ENCODE data around the gene SINHCAF. TPM values are rescaled to one million over a fixed set of nuclear protein-coding genes. Genes with fewer than 3 reads are reported as not detected.
A peak's percentile ranks its signal among the peaks of the same experiment; 100 is the strongest.
"Not testable (repeated sequence)": the region's sequence is repeated elsewhere in the genome, so short reads cannot be mapped to it uniquely, and the experiment has no call there.

Gene SINHCAF, protein sequence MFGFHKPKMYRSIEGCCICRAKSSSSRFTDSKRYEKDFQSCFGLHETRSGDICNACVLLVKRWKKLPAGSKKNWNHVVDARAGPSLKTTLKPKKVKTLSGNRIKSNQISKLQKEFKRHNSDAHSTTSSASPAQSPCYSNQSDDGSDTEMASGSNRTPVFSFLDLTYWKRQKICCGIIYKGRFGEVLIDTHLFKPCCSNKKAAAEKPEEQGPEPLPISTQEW
- 41.9 and 51.8 TPM in 2 replicates for total RNA-seq (2014; rRNA removed; shearing (Covaris generic))
- polyA plus RNA-seq (2015; cell fraction: cytosol; rRNA removed), result 87.8 and 97.6 TPM in 2 replicates
- 67.8 and 70.6 TPM in 2 replicates for polyA plus RNA-seq (2015; cell fraction: nucleus; rRNA removed)

GRCh38 chr12:31325877-31326631 is at the start of gene SINHCAF:
TSS of gene SINHCAF (minus strand) at chr12:31326150. CDS start at chr12:31298204, 27,946 bp downstream.
- peak; percentile 98 for DNase-seq (ENCODE audit: low read depth)

GRCh38 chr12:31375422-31375821 is 49.5 kb upstream of the SINHCAF start:
- not testable (repeated sequence) for DNase-seq (ENCODE audit: low read depth)

GRCh38 chr12:31371256-31371620 is 45.3 kb upstream of the SINHCAF start:
- no peak for DNase-seq (ENCODE audit: low read depth)

DNA sequence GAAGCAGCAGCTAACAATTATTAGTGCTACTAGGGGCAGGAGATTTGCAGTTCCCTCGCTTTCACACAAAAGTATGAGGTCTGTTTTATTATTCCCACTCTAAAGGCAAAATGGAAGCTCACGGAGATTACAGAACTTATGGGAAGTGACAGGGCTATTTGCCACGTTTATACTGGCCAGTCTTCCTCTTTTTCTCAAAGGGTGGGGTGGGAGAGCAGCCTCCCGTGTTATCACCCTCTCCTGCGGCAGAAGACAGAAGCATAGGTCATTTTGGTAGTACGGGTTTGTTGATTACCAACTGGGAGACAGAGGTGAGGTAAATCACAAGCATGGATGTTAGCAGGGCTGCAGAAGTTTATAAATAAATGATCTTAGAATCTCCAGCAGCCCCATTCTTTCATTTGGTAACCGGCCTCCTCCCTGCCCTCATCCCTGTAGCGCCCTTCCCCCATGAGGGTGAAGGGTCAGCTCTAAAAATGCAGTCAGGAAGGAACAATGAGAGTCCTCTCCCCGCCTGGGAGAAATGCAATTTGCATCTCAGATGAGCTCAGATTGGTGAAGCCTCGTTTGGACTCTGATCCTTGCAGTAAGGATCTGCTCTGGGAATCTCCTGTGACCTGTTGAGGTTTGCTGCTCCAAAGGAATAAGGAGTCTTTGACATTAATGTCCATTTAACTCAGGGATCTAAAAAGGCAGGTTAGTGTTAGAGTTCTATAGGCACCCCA is 44.7 kb upstream of the SINHCAF start:
- DNase-seq (ENCODE audit: low read depth), result no peak

DNA sequence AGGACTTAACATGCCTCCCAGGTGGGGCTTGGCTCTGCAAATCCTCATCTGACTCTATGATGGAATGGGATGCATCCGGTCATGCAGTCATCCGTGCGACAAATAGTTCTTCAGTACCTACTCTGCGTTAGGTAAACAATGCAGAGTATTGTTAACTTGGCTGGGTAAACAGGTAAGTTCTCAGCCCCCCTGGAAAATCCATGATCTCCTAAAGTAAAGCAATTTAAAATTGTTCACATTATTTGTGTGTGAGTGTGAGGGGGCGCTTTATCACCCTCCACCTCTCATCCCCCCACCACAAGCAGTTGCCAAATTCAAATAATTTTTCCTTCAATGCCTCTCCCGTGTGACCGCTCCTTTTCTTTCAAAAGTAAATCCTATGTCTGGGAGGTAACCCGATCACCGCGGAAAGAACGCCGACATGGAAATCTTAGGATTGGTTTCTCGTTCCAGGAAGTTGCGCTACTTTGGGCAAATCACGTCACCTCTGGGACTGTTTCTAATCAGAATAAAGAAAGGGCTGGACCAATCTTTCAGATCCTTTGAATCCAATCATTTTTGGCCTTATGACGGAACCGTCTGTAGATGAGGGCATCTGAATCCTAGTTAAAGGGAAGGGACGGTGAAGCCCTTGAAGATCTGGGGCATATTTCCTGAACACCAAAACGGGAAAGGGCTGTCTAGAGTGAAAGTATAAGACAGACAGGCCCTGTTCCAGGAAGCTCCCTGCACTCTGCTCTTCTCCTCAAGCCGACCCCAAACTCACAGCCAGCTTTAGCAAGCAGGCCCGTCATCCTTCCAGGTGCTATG is 44.0 kb upstream of the SINHCAF start:
- DNase-seq (ENCODE audit: low read depth), result no peak

GRCh38 chr12:31368666-31369361 is 42.9 kb upstream of the SINHCAF start:
- DNase-seq (ENCODE audit: low read depth), result no peak

GRCh38 chr12:31366104-31366621 is 40.2 kb upstream of the SINHCAF start:
- DNase-seq (ENCODE audit: low read depth), result no peak

GRCh38 chr12:31363831-31364230 is 37.9 kb upstream of the SINHCAF start:
- no peak for DNase-seq (ENCODE audit: low read depth)

GRCh38 chr12:31363416-31363809 is 37.5 kb upstream of the SINHCAF start:
- DNase-seq (ENCODE audit: low read depth), result no peak

DNA sequence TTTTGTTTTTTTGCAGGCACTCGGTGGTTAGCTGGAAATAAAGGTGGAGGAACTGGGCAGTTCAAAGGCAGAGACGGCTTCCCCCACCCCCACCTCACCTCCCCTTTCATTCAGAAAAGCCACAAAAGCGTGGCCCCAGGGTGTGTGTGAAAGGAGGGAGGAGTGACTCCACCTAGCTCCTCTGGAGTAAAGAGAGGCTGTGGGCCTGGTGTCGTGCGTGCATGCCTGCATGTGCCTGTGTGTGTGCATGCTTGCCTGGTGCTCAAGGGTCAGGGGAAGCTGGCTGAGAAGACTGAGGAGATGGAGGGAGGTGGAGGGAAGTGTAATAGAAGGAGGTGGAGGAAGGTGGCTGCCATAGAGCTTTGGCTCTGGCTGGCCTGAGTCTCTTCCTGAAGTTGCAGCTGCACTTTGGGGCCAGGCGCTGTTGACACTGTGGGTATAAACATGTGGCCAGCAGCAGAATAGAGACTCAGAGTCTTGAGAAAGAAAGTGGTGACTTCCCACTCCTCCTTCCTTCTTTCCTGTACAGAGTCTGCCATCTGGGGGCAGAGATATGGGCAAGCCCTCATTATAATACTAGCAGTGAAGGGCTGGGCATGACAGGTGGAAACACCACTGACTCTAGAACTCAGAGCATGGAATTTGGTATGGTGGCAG is 36.9 kb upstream of the SINHCAF start:
- DNase-seq (ENCODE audit: low read depth), result peak; percentile 7

GRCh38 chr12:31362115-31362758 is 36.3 kb upstream of the SINHCAF start:
- DNase-seq (ENCODE audit: low read depth), result no peak

GRCh38 chr12:31361730-31362114 is 35.8 kb upstream of the SINHCAF start:
- DNase-seq (ENCODE audit: low read depth), result no peak

DNA sequence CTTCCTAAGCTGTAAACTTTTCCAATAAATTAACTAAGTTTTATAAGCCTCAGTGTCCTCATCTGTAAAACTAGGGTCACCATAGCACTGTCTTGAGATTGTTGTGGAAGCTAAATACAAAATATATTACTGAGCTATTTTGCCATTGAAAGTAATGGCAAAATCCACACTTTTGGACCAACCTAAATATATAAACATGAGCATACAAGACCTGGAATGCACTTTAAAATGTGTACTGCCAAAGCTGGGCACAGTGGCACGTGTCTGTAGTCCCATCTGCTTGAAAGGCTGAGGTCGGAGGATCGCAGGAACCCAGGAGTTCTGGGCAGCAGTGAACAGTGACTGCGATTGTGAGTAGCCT is 29.8 kb upstream of the SINHCAF start:
- no peak for DNase-seq (ENCODE audit: low read depth)

DNA sequence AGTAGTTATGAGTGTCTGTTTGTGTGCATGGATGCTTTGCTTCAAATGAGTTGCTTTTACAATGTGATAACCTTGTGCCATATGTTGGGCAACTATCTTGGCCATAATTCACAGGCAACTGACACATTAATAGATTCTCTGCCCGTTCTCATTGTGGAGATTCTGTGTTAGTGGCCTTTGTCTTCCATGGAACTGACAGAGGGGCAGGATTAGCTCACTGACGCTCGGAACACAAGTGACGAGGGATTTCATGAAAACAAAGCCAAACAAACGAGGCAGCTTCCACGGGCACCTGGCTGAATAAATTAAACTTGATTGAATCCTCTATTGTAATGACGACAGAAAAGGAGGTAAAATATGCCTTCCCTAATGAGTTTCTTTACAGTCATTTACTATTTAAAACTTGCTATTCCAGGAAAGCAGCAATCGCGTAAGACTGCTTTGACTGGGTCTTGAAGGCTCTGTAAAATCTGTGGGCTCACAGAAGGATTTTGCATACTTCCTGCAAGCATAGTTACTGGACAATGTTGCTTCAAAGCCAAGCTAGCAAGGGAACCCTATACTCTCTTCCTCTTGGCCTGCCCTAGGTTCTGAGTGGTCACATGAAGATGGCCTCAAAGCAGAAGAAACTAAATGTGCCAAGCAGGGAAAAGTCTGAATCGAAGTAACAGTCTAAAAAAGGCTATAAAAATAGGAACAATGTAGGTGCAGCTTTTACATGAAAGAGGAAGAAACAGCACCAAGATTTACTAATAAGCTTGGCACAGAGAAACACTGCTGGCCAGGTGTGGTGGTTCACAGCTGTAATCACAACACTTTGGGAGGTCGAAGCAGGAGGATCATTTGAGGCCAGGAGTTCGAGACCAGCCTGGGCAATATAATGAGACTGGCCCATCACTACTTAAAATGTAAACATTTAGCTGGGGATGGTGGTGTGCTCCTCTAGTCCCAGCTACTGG is 28.1 kb upstream of the SINHCAF start:
- no peak for DNase-seq (ENCODE audit: low read depth)

GRCh38 chr12:31346267-31346666 is 20.3 kb upstream of the SINHCAF start:
- no peak for DNase-seq (ENCODE audit: low read depth)

GRCh38 chr12:31343139-31343538 is 17.2 kb upstream of the SINHCAF start:
- DNase-seq (ENCODE audit: low read depth), result no peak

GRCh38 chr12:31342286-31342685 is 16.3 kb upstream of the SINHCAF start:
- no peak for DNase-seq (ENCODE audit: low read depth)

All from HT1080 (cell line).